ENCODE data around the gene TMEM163.

The TMEM163 gene

GRCh38 chr2:134470561-134471168, 248.1 kb downstream of the TMEM163 start:
- no peak for DNase-seq

- no peak for DNase-seq
Measured at GRCh38 chr2:134469516-134470115, 249.2 kb downstream of the TMEM163 start.

- DNase-seq, result no peak
Measured at GRCh38 chr2:134468776-134469175, 250.0 kb downstream of the TMEM163 start.

GRCh38 chr2:134468164-134468563, 250.6 kb downstream of the TMEM163 start:
- DNase-seq, result no peak

GRCh38 chr2:134466141-134466540, 252.7 kb downstream of the TMEM163 start:
- DNase-seq, result peak; percentile 30

- no peak for DNase-seq
Measured at GRCh38 chr2:134465228-134466105, 253.3 kb downstream of the TMEM163 start.

- no peak for DNase-seq
Measured at GRCh38 chr2:134463699-134464022, 255.1 kb downstream of the TMEM163 start.

- no peak for DNase-seq
Measured at GRCh38 chr2:134462791-134463698, 255.8 kb downstream of the TMEM163 start.

GRCh38 chr2:134462275-134462674, 256.5 kb downstream of the TMEM163 start:
- no peak for DNase-seq

- no peak for DNase-seq
Measured at GRCh38 chr2:134461511-134461910, 257.3 kb downstream of the TMEM163 start.

GRCh38 chr2:134460583-134460998, 258.2 kb downstream of the TMEM163 start:
- peak; percentile 38 for DNase-seq

GRCh38 chr2:134459706-134460406, 258.9 kb downstream of the TMEM163 start:
- peak; percentile 2 for DNase-seq

GRCh38 chr2:134458950-134459349, 259.9 kb downstream of the TMEM163 start:
- peak; percentile 8 for DNase-seq

GRCh38 chr2:134458473-134458853, 260.3 kb downstream of the TMEM163 start:
- DNase-seq, result peak; percentile 8

- peak; percentile 7 for DNase-seq
Measured at GRCh38 chr2:134457765-134458472, 260.9 kb downstream of the TMEM163 start.

- no peak for DNase-seq
Measured at GRCh38 chr2:134457353-134457752, 261.4 kb downstream of the TMEM163 start.

- peak; percentile 10 for DNase-seq
Measured at GRCh38 chr2:134455426-134455825, 263.4 kb downstream of the TMEM163 start.

- peak; percentile 4 for DNase-seq
Measured at GRCh38 chr2:134454931-134455330, 263.9 kb downstream of the TMEM163 start.

- DNase-seq, result peak; percentile 2
Measured at GRCh38 chr2:134454426-134454825, 264.4 kb downstream of the TMEM163 start.

GRCh38 chr2:134453973-134454372, 264.8 kb downstream of the TMEM163 start:
- DNase-seq, result peak; percentile 4

- peak; percentile 2 for DNase-seq
Measured at GRCh38 chr2:134453476-134453875, 265.3 kb downstream of the TMEM163 start.
